ENCODE results near the gene TLR1. TPM values are rescaled to one million over a fixed set of nuclear protein-coding genes. Genes with fewer than 3 reads are reported as not detected.

TLR1 gene
- total and polyA plus RNA-seq, 2 donors (not counting 1 experiment from before 2014, with no cell fraction given), result 23.4 to 50.8 TPM

DNA sequence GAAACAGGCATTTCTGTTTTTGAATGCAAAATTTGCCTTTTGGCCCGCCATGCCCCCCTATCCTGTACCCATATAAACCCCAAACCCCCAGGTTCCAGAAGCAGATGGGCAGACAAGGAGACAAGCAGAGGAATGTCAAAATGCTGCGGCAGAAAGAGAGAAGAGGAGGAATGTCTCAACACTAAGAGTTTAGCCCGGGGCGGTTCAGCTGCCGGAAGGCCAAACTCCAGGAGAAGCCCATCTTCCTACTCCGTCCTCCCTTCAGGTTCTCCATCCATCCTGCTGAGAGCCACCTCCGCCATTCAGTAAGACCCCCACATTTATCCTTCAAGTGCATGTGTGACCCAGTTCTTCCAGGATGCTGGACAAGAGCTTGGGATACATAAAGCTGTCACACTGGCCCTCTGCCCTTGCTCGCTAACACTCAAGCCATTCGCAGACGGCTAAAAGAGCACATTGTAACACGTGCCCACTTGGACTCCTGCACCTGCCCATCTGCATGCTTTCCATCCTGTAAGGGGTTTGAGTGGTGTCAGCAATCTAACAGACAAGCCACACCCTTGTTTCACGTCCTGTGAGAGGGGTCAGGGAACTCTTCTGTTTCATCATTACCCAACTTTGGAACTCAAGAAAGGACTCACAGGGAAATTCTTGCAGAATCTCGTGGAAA lies 53.1 kb downstream of the TLR1 start:
- intact Hi-C loops (cut with micrococcal nuclease), result no loop called here

DNA sequence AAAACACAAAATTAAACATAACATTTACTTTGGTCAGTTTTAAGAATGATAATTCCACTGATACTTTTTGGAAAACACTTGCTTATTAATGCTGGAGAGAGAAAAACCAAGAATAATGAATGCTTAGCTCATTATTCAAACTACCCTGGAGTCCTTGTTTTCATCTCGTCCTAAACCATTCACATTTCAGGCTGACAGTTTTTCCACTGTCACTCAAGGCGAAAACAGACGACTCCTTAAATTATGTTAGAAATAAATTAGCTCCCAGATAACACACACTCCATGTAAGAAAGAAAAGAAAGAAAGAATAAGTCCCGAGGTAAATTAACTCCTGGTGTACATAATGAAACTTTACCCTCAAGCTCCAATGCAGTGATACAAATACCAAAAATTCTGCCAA lies 55.3 kb downstream of the TLR1 start:
- peaks cover 1 to 27% (median 27%) of the 10 kb centered on the region in 3 donors for H3K9me3 ChIP-seq (ENCODE audit: control extremely low read depth in 1 of 3, control insufficient read depth in 2 of 3, insufficient read depth in 1 of 3, low read length in 2 of 3)
- Mint-ChIP-seq H3K27ac (no peak overlapping the region), H3K27me3 (no peaks in the 10 kb centered on the region), H3K4me3 (no peak overlapping the region), H3K9me3 (ENCODE audit: insufficient read depth) (peaks cover 9% of the 10 kb centered on the region), H3K4me1 (peaks cover 6% of the 10 kb centered on the region)
- H3K27ac ChIP-seq (ENCODE audit: low read length in 2 of 2), result no peak overlapping the region
- POLR2A ChIA-PET, result no interaction called here
- no peak overlapping the region for H3K4me3 ChIP-seq (ENCODE audit: control extremely low read depth in 1 of 5, extremely low read depth in 1 of 5, insufficient read depth in 1 of 5, low read depth in 2 of 5, low read length in 4 of 5)
- H3K9ac ChIP-seq (ENCODE audit: low read length), result no peak overlapping the region
- no peak for DNase-seq
- no peaks in the 10 kb centered on the region for H4K20me1 ChIP-seq (ENCODE audit: control insufficient read depth, insufficient read depth, low read length, poor library complexity, severe bottlenecking)
- no peak overlapping the region for H3K4me2 ChIP-seq (replicated peaks; ENCODE audit: low read depth, low read length, poor library complexity, severe bottlenecking)
- peaks cover under 1 to 14% of the 10 kb centered on the region in 2 donors for H3K4me1 ChIP-seq (ENCODE audit: control insufficient read depth in 2 of 2, insufficient read depth in 2 of 2, low read length in 2 of 2)
- TF ChIP-seq, protein P1, sequence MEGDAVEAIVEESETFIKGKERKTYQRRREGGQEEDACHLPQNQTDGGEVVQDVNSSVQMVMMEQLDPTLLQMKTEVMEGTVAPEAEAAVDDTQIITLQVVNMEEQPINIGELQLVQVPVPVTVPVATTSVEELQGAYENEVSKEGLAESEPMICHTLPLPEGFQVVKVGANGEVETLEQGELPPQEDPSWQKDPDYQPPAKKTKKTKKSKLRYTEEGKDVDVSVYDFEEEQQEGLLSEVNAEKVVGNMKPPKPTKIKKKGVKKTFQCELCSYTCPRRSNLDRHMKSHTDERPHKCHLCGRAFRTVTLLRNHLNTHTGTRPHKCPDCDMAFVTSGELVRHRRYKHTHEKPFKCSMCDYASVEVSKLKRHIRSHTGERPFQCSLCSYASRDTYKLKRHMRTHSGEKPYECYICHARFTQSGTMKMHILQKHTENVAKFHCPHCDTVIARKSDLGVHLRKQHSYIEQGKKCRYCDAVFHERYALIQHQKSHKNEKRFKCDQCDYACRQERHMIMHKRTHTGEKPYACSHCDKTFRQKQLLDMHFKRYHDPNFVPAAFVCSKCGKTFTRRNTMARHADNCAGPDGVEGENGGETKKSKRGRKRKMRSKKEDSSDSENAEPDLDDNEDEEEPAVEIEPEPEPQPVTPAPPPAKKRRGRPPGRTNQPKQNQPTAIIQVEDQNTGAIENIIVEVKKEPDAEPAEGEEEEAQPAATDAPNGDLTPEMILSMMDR (IDR thresholded peaks at IDR 0.05), result no peak
- no peak for TF ChIP-seq EZH2 (IDR thresholded peaks at IDR 0.05; ENCODE audit: borderline replicate concordance, insufficient read depth, low read depth, low read length, poor library complexity, severe bottlenecking)
- WGBS (ENCODE audit: insufficient coverage), result no CpG with 5 or more reads among the region's 4 CpGs
- H2AFZ ChIP-seq (ENCODE audit: insufficient read depth, low read depth, low read length, poor library complexity, severe bottlenecking), result no peak overlapping the region
- no peaks in the 10 kb centered on the region for H3K36me3 ChIP-seq (replicated peaks in 1 of 2; ENCODE audit: control extremely low read depth in 1 of 2, control insufficient read depth in 1 of 2, extremely low read depth in 1 of 2, insufficient read depth in 2 of 2, low read length in 1 of 2)
- H3K27me3 ChIP-seq (replicated peaks in 1 of 4; ENCODE audit: control extremely low read depth in 1 of 4, control insufficient read depth in 3 of 4, insufficient read depth in 4 of 4, low read length in 3 of 4), result no peaks in the 10 kb centered on the region
- no peak for ATAC-seq (ENCODE audit: low read depth)
- CTCF ChIA-PET, result interaction anchor here (0.5 to 1.5 kb wide), 3 partner anchors 9 to 278 kb away, joined by 3 to 4 read pairs (median 4); no protein-coding TSS in a partner anchor
- intact Hi-C loops (cut with micrococcal nuclease), result no loop called here
- H3K79me2 ChIP-seq (ENCODE audit: control insufficient read depth, insufficient read depth, low read length), result no peaks in the 10 kb centered on the region

More for the DNA sequence above, 53.1 kb downstream of the TLR1 start:
- Histone ChIP-seq H3K4me2 (replicated peaks; ENCODE audit: low read depth, low read length, poor library complexity, severe bottlenecking) (no peak overlapping the region), H3K9me3 (ENCODE audit: control extremely low read depth in 1 of 3, control insufficient read depth in 2 of 3, insufficient read depth in 1 of 3, low read length in 2 of 3) (peaks cover 1 to 25% (median 21%) of the 10 kb centered on the region in 3 donors), H3K79me2 (ENCODE audit: control insufficient read depth, insufficient read depth, low read length) (peaks cover 5% of the 10 kb centered on the region), H3K9ac (ENCODE audit: low read length) (no peak overlapping the region), H2AFZ (ENCODE audit: insufficient read depth, low read depth, low read length, poor library complexity, severe bottlenecking) (no peak overlapping the region), H4K20me1 (ENCODE audit: control insufficient read depth, insufficient read depth, low read length, poor library complexity, severe bottlenecking) (no peaks in the 10 kb centered on the region), H3K27me3 (replicated peaks in 1 of 4; ENCODE audit: control extremely low read depth in 1 of 4, control insufficient read depth in 3 of 4, insufficient read depth in 4 of 4, low read length in 3 of 4) (no peaks in the 10 kb centered on the region), H3K27ac (ENCODE audit: low read length in 2 of 2) (no peak overlapping the region), H3K36me3 (replicated peaks in 1 of 2; ENCODE audit: control extremely low read depth in 1 of 2, control insufficient read depth in 1 of 2, extremely low read depth in 1 of 2, insufficient read depth in 2 of 2, low read length in 1 of 2) (no peaks in the 10 kb centered on the region), H3K4me3 (ENCODE audit: control extremely low read depth in 1 of 5, extremely low read depth in 1 of 5, insufficient read depth in 1 of 5, low read depth in 2 of 5, low read length in 4 of 5) (no peak overlapping the region), H3K4me1 (ENCODE audit: control insufficient read depth in 2 of 2, insufficient read depth in 2 of 2, low read length in 2 of 2) (peaks cover 0 to 10% of the 10 kb centered on the region in 2 donors)
- ChIA-PET CTCF (interaction anchor here (1.0 kb wide), 1 partner anchor 109 kb away, joined by 3 read pairs; no protein-coding TSS in a partner anchor), POLR2A (no interaction called here)
- no peak overlapping the region for H3K27ac Mint-ChIP-seq
- peaks cover 9% of the 10 kb centered on the region for H3K9me3 Mint-ChIP-seq (ENCODE audit: insufficient read depth)
- ATAC-seq (ENCODE audit: low read depth) (no peak), DNase-seq (no peak)
- H3K4me1 Mint-ChIP-seq, result peaks cover 6% of the 10 kb centered on the region
- TF ChIP-seq EZH2 (IDR thresholded peaks at IDR 0.05; ENCODE audit: borderline replicate concordance, insufficient read depth, low read depth, low read length, poor library complexity, severe bottlenecking), result no peak
- H3K27me3 Mint-ChIP-seq, result no peaks in the 10 kb centered on the region
- WGBS (ENCODE audit: insufficient coverage), result 92% methylated on average over 8 of the region's 13 CpGs
- H3K4me3 Mint-ChIP-seq, result no peak overlapping the region

Measured in B cell (primary cell).